Stomach (tissue), 9 donors: ENCODE data around the gene FNDC3B. TPM values are rescaled to one million over a fixed set of nuclear protein-coding genes. Genes with fewer than 3 reads are reported as not detected.
A peak's percentile ranks its signal among the peaks of the same experiment; 100 is the strongest.

Experiments used
- DNase-seq, 2 donors: peaks; one replicate each; pipeline versions ENCODE4 v3.0.0 to v3.0.0-alpha.2; 2013 to 2019
- H3K27ac ChIP-seq, 5 donors: fragments of 200-600 bp in 4 of 5; sonication (generic) in 4 of 5; one replicate each; pipeline ENCODE4 v1.5.1; 2013 to 2019; ENCODE audit warnings: mild to moderate bottlenecking in 1 of 5, moderate library complexity in 1 of 5
- H3K27me3 ChIP-seq, 3 donors: fragments of 200-600 bp; sonication (generic); one replicate each; pipeline ENCODE4 v1.5.1; 2017 to 2019; ENCODE audit warnings: mixed run types in 1 of 3
- H3K36me3 ChIP-seq, 4 donors: fragments of 200-600 bp; sonication (generic); 1 replicate in 3 of 4; 2 replicates in 1 of 4; pipeline ENCODE4 v1.5.1; 2016 to 2019
- H3K4me1 ChIP-seq, 4 donors: fragments of 200-600 bp; sonication (generic); one replicate each; pipeline ENCODE4 v1.5.1; 2016 to 2019
- H3K4me3 ChIP-seq, 4 donors: fragments of 200-600 bp; sonication (generic) in 3 of 4; one replicate each; pipeline ENCODE4 v1.5.1; 2016 to 2019; ENCODE audit warnings: mild to moderate bottlenecking in 1 of 4
- H3K9me3 ChIP-seq, 4 donors: fragments of 200-600 bp; sonication (generic); one replicate each; pipeline ENCODE4 v1.5.1; 2016 to 2019
- EP300 ChIP-seq: sonication (generic); formaldehyde crosslinking; IDR thresholded peaks from one replicate; pipeline ENCODE4 v1.6.1; 2017; ENCODE audit warnings: antibody characterized with exemption
- POLR2A ChIP-seq, 4 donors: fragments of 450-650 bp; IDR thresholded peaks; one replicate each; pipeline ENCODE4 v1.6.1; 2016; ENCODE audit warnings: antibody characterized with exemption in 4 of 4, control low read depth in 2 of 4, mild to moderate bottlenecking in 1 of 4, moderate library complexity in 1 of 4
- POLR2AphosphoS5 ChIP-seq, 3 donors: sonication (generic); formaldehyde crosslinking; IDR thresholded peaks; one replicate each; pipeline ENCODE4 v1.6.1; 2016; ENCODE audit warnings: antibody characterized with exemption in 3 of 3
- WGBS, 5 donors: extraction: QIAGEN DNeasy Blood & Tissue Kit in 3 of 5; methylation state at CpG; one replicate each; pipeline versions ENCODE4 v1.1.5 to v1.1.7; 2013 to 2018; 5-methylcytosine and 5-hydroxymethylcytosine counted together
- intact Hi-C: fragments of 100-400 bp; cut with DNase I; formaldehyde crosslinking; loops from one replicate; pipeline ENCODE4 v1.15.1; 2023; ENCODE audit warnings: low total_unique reads
- polyA plus RNA-seq, 3 donors: library from polyadenylated mRNA; stranded (reverse); fragments of 200-250 nt; gene quantifications; one replicate each; pipeline ENCODE4 v1.2.3, GENCODE V29; 2013
- total RNA-seq, 5 donors: library from RNA; depleted of rRNA; stranded (reverse); fragments of >200 nt; gene quantifications; one replicate each; pipeline versions ENCODE4 v1.1.0 to v1.2.3, GENCODE V29; 2014 to 2016
- TF ChIP-seq, protein P1 (sequence below), 7 experiments: fragments of 450-650 bp in 4 of 7; fragments of 200-600 bp in 3 of 7; sonication (generic) in 3 of 7; IDR thresholded peaks; one replicate each; pipeline ENCODE4 v1.5.1; 2016 to 2019; ENCODE audit warnings: antibody characterized with exemption in 7 of 7, control low read depth in 2 of 7, mild to moderate bottlenecking in 1 of 7
- donor health status: healthy with polysubstance abuse.
- donor health status: Bipolar disorder and iron deficiency.
- donor health status: healthy.

The FNDC3B gene
- total and polyA plus RNA-seq, 8 donors: 6.0 to 229 (median 53.7) TPM

DNA sequence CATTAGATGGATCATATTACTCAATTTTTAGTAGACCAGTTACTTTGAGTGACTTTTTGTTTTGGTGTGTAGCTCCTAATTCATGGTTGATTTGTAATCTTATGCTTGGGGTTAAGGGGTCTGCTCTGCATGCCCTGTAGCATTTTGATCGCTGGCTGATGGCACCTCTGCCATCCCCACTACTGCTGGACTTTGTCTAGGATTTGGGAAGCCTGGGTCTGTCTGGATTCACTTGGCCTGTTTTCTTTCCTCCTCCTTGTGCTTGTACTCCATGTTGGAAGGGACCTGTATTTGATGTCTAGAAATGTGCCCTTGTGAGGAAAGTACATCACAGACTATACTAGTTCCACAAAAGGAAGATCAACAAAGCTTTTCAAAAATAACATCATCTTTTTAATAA lies 154.1 kb downstream of the FNDC3B start:
- 93 to 100% (median 96%) methylated on average over 1 of the region's 1 CpG for WGBS, 5 donors
- Histone ChIP-seq H3K4me1 (peaks cover 0 to 34% (median 13%) of the 10 kb centered on the region in 4 donors), H3K4me3 (no peak overlapping the region), H3K36me3 (no peaks in the 10 kb centered on the region), H3K27ac (no peak overlapping the region), H3K27me3 (no peaks in the 10 kb centered on the region), H3K9me3 (no peaks in the 10 kb centered on the region)
- intact Hi-C loops: no loop called here
- TF ChIP-seq POLR2A (IDR thresholded peaks at IDR 0.05): no peak
- TF ChIP-seq, protein P1, sequence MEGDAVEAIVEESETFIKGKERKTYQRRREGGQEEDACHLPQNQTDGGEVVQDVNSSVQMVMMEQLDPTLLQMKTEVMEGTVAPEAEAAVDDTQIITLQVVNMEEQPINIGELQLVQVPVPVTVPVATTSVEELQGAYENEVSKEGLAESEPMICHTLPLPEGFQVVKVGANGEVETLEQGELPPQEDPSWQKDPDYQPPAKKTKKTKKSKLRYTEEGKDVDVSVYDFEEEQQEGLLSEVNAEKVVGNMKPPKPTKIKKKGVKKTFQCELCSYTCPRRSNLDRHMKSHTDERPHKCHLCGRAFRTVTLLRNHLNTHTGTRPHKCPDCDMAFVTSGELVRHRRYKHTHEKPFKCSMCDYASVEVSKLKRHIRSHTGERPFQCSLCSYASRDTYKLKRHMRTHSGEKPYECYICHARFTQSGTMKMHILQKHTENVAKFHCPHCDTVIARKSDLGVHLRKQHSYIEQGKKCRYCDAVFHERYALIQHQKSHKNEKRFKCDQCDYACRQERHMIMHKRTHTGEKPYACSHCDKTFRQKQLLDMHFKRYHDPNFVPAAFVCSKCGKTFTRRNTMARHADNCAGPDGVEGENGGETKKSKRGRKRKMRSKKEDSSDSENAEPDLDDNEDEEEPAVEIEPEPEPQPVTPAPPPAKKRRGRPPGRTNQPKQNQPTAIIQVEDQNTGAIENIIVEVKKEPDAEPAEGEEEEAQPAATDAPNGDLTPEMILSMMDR (IDR thresholded peaks at IDR 0.05): no peak
- no peak for TF ChIP-seq POLR2AphosphoS5 (IDR thresholded peaks at IDR 0.05)
- no peak for TF ChIP-seq EP300
- DNase-seq: no peak

DNA sequence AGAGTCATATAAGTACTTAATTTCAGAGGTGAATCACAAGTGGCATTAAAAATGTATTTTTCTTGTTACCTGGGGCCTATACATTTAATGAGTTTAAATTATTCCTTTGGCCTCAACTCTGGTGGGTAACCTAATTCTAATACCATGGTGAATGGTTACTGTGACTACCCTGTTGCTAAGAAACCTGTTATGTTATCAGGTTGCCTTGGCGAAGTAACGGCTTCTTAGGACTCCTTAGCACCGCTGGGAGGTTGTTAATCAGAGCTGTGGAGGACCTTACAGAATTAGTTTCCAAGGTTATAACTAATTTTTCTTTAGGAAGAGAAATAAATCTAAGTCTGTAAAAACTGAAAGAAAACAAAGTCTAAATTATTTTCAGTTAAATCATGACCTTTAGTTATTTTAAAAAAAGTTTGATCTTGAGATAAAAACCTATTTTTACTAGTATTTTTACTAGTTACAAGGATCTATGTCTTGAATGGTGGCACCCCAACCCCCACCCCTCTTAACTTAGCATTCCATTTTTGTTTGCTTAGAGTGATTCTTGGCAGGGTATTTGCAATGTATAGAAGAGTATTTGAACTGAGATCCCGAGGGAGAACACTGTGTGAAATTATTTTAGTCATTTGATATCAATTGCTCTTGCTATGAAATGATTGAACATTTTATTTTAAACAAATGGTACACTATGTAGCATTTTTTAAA lies 155.5 kb downstream of the FNDC3B start:
- DNase-seq: peak in 1 of 2 donors; percentile 78
- Histone ChIP-seq H3K9me3 (no peaks in the 10 kb centered on the region), H3K4me1 (peaks cover 0 to 32% (median 14%) of the 10 kb centered on the region in 4 donors), H3K27me3 (no peaks in the 10 kb centered on the region), H3K36me3 (no peaks in the 10 kb centered on the region), H3K4me3 (no peak overlapping the region), H3K27ac (no peak overlapping the region)
- TF ChIP-seq, protein P1 (IDR thresholded peaks at IDR 0.05): no peak
- TF ChIP-seq EP300 (no peak), POLR2AphosphoS5 (IDR thresholded peaks at IDR 0.05) (no peak), POLR2A (IDR thresholded peaks at IDR 0.05) (no peak)
- WGBS, 5 donors: 30 to 49% (median 33%) methylated on average over 4 of the region's 4 CpGs
- intact Hi-C loops: no loop called here

DNA sequence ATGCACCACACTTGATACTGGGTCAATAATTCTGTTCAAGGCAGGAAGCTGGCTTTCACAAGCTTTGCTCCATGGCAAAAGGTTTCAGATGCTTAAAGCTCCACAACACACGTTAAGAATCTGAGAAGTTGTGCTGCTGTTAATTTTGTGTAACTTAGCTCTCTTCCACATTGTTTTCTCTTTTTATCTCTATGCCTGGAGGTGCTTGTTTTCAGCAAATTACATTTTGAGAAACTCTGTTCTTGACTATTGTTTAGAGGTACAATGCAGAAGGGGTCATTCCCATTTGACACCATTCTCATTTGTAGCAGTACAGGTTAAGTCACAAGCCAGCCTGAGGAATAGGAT lies 156.0 kb downstream of the FNDC3B start:
- no peaks in the 10 kb centered on the region for H3K27me3 ChIP-seq
- no peaks in the 10 kb centered on the region for H3K9me3 ChIP-seq
- H3K36me3 ChIP-seq: no peaks in the 10 kb centered on the region
- TF ChIP-seq, protein P1 (IDR thresholded peaks at IDR 0.05): no peak
- TF ChIP-seq POLR2A (IDR thresholded peaks at IDR 0.05) (no peak), EP300 (no peak), POLR2AphosphoS5 (IDR thresholded peaks at IDR 0.05) (no peak)
- intact Hi-C loops: no loop called here
- no peak overlapping the region for H3K27ac ChIP-seq
- 24 to 35% (median 28%) methylated on average over 1 of the region's 1 CpG for WGBS, 5 donors
- H3K4me3 ChIP-seq: no peak overlapping the region
- DNase-seq: no peak
- peaks cover 0 to 33% (median 18%) of the 10 kb centered on the region in 4 donors for H3K4me1 ChIP-seq

DNA sequence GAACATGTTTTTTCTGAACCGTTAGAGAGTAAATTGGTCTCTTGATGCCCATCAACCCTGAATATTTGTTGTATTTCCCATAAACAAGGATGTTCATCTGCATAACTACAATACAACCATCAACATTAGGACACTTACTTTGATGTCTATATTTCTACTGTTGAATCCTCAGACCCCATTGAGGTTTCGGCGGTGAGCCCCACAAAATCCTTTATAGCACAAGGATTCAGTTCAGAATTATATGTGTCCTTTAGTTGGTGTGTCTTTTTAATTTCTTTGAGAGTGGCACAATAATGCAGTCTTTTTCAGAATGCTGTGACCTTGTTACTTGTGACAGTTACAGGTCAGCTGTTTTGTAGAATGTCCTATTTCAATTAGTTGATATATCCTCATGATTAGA lies 158.0 kb downstream of the FNDC3B start:
- TF ChIP-seq, protein P1 (IDR thresholded peaks at IDR 0.05): no peak
- TF ChIP-seq POLR2A (IDR thresholded peaks at IDR 0.05): no peak
- no peak for TF ChIP-seq EP300
- TF ChIP-seq POLR2AphosphoS5 (IDR thresholded peaks at IDR 0.05): no peak
- H3K4me1 ChIP-seq: peaks cover 12 to 49% (median 34%) of the 10 kb centered on the region in 4 donors
- H3K27ac ChIP-seq: no peak overlapping the region
- H3K36me3 ChIP-seq: no peaks in the 10 kb centered on the region
- H3K4me3 ChIP-seq: no peak overlapping the region
- 89 to 95% (median 91%) methylated on average over 3 of the region's 3 CpGs for WGBS, 5 donors
- intact Hi-C loops: no loop called here
- H3K9me3 ChIP-seq: no peaks in the 10 kb centered on the region
- H3K27me3 ChIP-seq: no peaks in the 10 kb centered on the region
- DNase-seq: no peak
